Osteocyte (in vitro differentiated cells): Measurements from ENCODE around the gene TMEM129. TPM values are rescaled to one million over a fixed set of nuclear protein-coding genes. Genes with fewer than 3 reads are reported as not detected.

ENCODE experiments used
- DNase-seq: peaks from one replicate; pipeline ENCODE4 v3.0.0; 2021; ENCODE audit warnings: mixed read lengths; ENCODE audit not compliant: unreplicated experiment; ENCODE audit errors: extremely low spot score
- H3K27ac Mint-ChIP-seq: one replicate; pipeline ENCODE4 v1.8.0; 2021; ENCODE audit warnings: mild to moderate bottlenecking, mixed read lengths; ENCODE audit not compliant: unreplicated experiment
- H3K27me3 Mint-ChIP-seq: one replicate; pipeline ENCODE4 v1.8.0; 2021; ENCODE audit warnings: mixed read lengths; ENCODE audit not compliant: unreplicated experiment
- H3K36me3 Mint-ChIP-seq: one replicate; pipeline ENCODE4 v1.8.0; 2021; ENCODE audit warnings: mixed read lengths; ENCODE audit not compliant: unreplicated experiment
- H3K4me1 Mint-ChIP-seq: one replicate; pipeline ENCODE4 v1.8.0; 2021; ENCODE audit warnings: mixed read lengths; ENCODE audit not compliant: unreplicated experiment
- H3K4me3 Mint-ChIP-seq: one replicate; pipeline ENCODE4 v1.8.0; 2021; ENCODE audit warnings: mild to moderate bottlenecking, moderate library complexity, mixed read lengths; ENCODE audit not compliant: unreplicated experiment
- H3K9me3 Mint-ChIP-seq: one replicate; pipeline ENCODE4 v1.8.0; 2021; ENCODE audit warnings: mixed read lengths; ENCODE audit not compliant: unreplicated experiment
- CTCF ChIP-seq: fragments of 200-600 bp; sonication (generic); IDR thresholded peaks from 2 replicates; pipeline ENCODE4 v1.5.0; 2021; ENCODE audit warnings: antibody characterized with exemption, mild to moderate bottlenecking, moderate library complexity
- total RNA-seq: library from RNA; stranded (reverse); gene quantifications from 2 replicates; pipeline ENCODE4 v1.2.1, GENCODE V29; 2021

The TMEM129 gene
- total RNA-seq, 1 donor from 2014 or later = 48.8 TPM

GRCh38 chr4:1744552-1744951, 23.4 kb upstream of the TMEM129 start:
- no peak for DNase-seq
- Mint-ChIP-seq H3K36me3 (peaks cover 16% of the 10 kb centered on the region), H3K27me3 (no peaks in the 10 kb centered on the region), H3K4me1 (no peaks in the 10 kb centered on the region), H3K4me3 (no peak overlapping the region), H3K27ac (no peak overlapping the region), H3K9me3 (no peaks in the 10 kb centered on the region)
- TF ChIP-seq CTCF = no peak

- H3K36me3 Mint-ChIP-seq = peaks cover 16% of the 10 kb centered on the region
- no peaks in the 10 kb centered on the region for H3K4me1 Mint-ChIP-seq
- H3K4me3 Mint-ChIP-seq = no peak overlapping the region
- no peak for TF ChIP-seq CTCF
- no peaks in the 10 kb centered on the region for H3K9me3 Mint-ChIP-seq
- no peaks in the 10 kb centered on the region for H3K27me3 Mint-ChIP-seq
- H3K27ac Mint-ChIP-seq = no peak overlapping the region
- DNase-seq = no peak
These were observed 22.9 kb upstream of the TMEM129 start for GRCh38 chr4:1743975-1744374.

GRCh38 chr4:1743551-1743950, 22.4 kb upstream of the TMEM129 start:
- no peak for TF ChIP-seq CTCF
- Mint-ChIP-seq H3K4me1 (no peaks in the 10 kb centered on the region), H3K27me3 (no peaks in the 10 kb centered on the region), H3K4me3 (no peak overlapping the region), H3K36me3 (peaks cover 20% of the 10 kb centered on the region), H3K9me3 (no peaks in the 10 kb centered on the region), H3K27ac (no peak overlapping the region)
- DNase-seq = no peak

- no peak for TF ChIP-seq CTCF
- no peak overlapping the region for H3K4me3 Mint-ChIP-seq
These were observed 20.1 kb upstream of the TMEM129 start for GRCh38 chr4:1741208-1741607.

GRCh38 chr4:1740021-1740545, 19.0 kb upstream of the TMEM129 start:
- Mint-ChIP-seq H3K9me3 (no peaks in the 10 kb centered on the region), H3K4me3 (no peak overlapping the region), H3K4me1 (no peaks in the 10 kb centered on the region), H3K27me3 (no peaks in the 10 kb centered on the region), H3K27ac (no peak overlapping the region), H3K36me3 (peaks cover 27% of the 10 kb centered on the region)
- DNase-seq = no peak
- TF ChIP-seq CTCF = no peak

More at GRCh38 chr4:1741208-1741607, 20.1 kb upstream of the TMEM129 start:
- Mint-ChIP-seq H3K4me1 (no peaks in the 10 kb centered on the region), H3K36me3 (peaks cover 27% of the 10 kb centered on the region), H3K27me3 (no peaks in the 10 kb centered on the region), H3K27ac (no peak overlapping the region), H3K9me3 (no peaks in the 10 kb centered on the region)
- DNase-seq = no peak
